Measurements from ENCODE around the gene SEMA6A.

The SEMA6A gene

DNA sequence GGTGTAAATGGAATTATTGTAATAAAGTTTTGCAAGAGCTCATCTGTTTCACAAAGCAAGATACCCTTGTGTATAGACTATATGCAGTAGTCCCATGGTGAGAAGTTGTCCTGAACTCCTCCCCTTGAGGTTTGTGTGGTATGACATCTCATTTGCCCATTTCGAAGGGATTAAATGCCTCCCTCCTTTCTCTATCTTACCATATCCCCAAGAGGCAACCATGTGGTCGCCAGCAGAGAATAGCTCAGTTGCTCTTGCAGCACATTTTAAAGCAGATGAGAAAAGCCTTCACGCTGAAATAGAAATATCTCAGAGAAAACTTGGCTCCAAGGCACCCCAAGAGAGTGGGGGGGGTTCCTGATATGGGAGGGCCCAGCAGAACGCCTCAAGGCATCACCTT, 4.6 kb downstream of the SEMA6A start:
- no peak overlapping the region for H3K27ac ChIP-seq (replicated peaks)
- no peak for DNase-seq (ENCODE audit: low read depth in 1 of 2, low spot score in 1 of 2)
- TF ChIP-seq SPI1 (IDR thresholded peaks at IDR 0.05; ENCODE audit: borderline replicate concordance, low read depth), result no peak
- TF ChIP-seq REST (IDR thresholded peaks at IDR 0.05; ENCODE audit: insufficient replicate concordance, low read depth), result no peak
- TF ChIP-seq POLR2AphosphoS5 (IDR thresholded peaks at IDR 0.05; ENCODE audit: low read depth), result no peak
- no peak for TF ChIP-seq GABPA (IDR thresholded peaks at IDR 0.05; ENCODE audit: low read depth)
- TF ChIP-seq, protein P1, sequence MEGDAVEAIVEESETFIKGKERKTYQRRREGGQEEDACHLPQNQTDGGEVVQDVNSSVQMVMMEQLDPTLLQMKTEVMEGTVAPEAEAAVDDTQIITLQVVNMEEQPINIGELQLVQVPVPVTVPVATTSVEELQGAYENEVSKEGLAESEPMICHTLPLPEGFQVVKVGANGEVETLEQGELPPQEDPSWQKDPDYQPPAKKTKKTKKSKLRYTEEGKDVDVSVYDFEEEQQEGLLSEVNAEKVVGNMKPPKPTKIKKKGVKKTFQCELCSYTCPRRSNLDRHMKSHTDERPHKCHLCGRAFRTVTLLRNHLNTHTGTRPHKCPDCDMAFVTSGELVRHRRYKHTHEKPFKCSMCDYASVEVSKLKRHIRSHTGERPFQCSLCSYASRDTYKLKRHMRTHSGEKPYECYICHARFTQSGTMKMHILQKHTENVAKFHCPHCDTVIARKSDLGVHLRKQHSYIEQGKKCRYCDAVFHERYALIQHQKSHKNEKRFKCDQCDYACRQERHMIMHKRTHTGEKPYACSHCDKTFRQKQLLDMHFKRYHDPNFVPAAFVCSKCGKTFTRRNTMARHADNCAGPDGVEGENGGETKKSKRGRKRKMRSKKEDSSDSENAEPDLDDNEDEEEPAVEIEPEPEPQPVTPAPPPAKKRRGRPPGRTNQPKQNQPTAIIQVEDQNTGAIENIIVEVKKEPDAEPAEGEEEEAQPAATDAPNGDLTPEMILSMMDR (IDR thresholded peaks at IDR 0.05; ENCODE audit: insufficient read depth, low read length), result no peak
- no peak overlapping the region for H3K4me3 ChIP-seq (replicated peaks; ENCODE audit: insufficient read depth, low read length)
- H3K27me3 ChIP-seq (ENCODE audit: insufficient read depth, poor library complexity, severe bottlenecking), result peaks cover 8% of the 10 kb centered on the region

DNA sequence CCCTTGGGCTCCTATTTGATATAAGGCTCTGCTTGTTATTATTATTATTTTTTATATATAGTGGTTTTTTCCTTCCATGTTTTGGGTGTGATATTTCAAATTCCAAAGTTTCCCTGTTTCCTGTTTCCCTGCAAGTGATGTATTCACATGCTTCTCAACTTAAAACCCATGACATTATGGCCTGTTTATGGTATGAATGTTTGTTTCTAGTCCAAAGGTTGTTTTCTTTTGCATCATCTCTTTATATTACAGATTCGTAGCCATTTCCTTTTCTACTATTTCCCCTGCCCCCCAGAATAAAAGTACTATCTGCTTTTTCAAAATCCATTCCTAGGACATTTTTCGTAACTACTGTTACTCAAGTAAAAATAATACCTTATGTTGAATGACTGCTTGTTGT, 7.5 kb downstream of the SEMA6A start:
- no peak for TF ChIP-seq POLR2AphosphoS5 (IDR thresholded peaks at IDR 0.05; ENCODE audit: low read depth)
- TF ChIP-seq, protein P1 (IDR thresholded peaks at IDR 0.05; ENCODE audit: insufficient read depth, low read length), result no peak
- TF ChIP-seq SPI1 (IDR thresholded peaks at IDR 0.05; ENCODE audit: borderline replicate concordance, low read depth), result no peak
- TF ChIP-seq GABPA (IDR thresholded peaks at IDR 0.05; ENCODE audit: low read depth), result no peak
- TF ChIP-seq REST (IDR thresholded peaks at IDR 0.05; ENCODE audit: insufficient replicate concordance, low read depth), result no peak
- no peak overlapping the region for H3K4me3 ChIP-seq (replicated peaks; ENCODE audit: insufficient read depth, low read length)
- no peak for DNase-seq (ENCODE audit: low read depth in 1 of 2, low spot score in 1 of 2)
- H3K27ac ChIP-seq (replicated peaks), result no peak overlapping the region
- no peaks in the 10 kb centered on the region for H3K27me3 ChIP-seq (ENCODE audit: insufficient read depth, poor library complexity, severe bottlenecking)

GRCh38 chr5:116566251-116566650, 8.4 kb downstream of the SEMA6A start:
- TF ChIP-seq, protein P1 (IDR thresholded peaks at IDR 0.05; ENCODE audit: insufficient read depth, low read length), result no peak
- TF ChIP-seq POLR2AphosphoS5 (IDR thresholded peaks at IDR 0.05; ENCODE audit: low read depth) (no peak), SPI1 (IDR thresholded peaks at IDR 0.05; ENCODE audit: borderline replicate concordance, low read depth) (no peak), GABPA (IDR thresholded peaks at IDR 0.05; ENCODE audit: low read depth) (no peak), REST (IDR thresholded peaks at IDR 0.05; ENCODE audit: insufficient replicate concordance, low read depth) (no peak)
- DNase-seq (ENCODE audit: low read depth in 1 of 2, low spot score in 1 of 2), result no peak
- no peak overlapping the region for H3K27ac ChIP-seq (replicated peaks)
- no peak overlapping the region for H3K4me3 ChIP-seq (replicated peaks; ENCODE audit: insufficient read depth, low read length)
- H3K27me3 ChIP-seq (ENCODE audit: insufficient read depth, poor library complexity, severe bottlenecking), result no peaks in the 10 kb centered on the region
